ENCODE measurements around the gene FAM110C. TPM values are rescaled to one million over a fixed set of nuclear protein-coding genes. Genes with fewer than 3 reads are reported as not detected.

The FAM110C gene
- total and polyA plus RNA-seq, 2 donors (not counting 1 experiment from before 2014, with no cell fraction given) = not detected

- TF ChIP-seq EZH2 (IDR thresholded peaks at IDR 0.05; ENCODE audit: low read length, missing control alignments) = no peak
- no peak for TF ChIP-seq CTCF (conservative IDR thresholded peaks at IDR 0.05 in 1 of 2, IDR thresholded peaks at IDR 0.05 in 1 of 2; ENCODE audit: low read depth in 1 of 2, low read length in 2 of 2)
- H3K4me2 ChIP-seq (ENCODE audit: extremely low read depth, insufficient read depth, low read length) = no peak overlapping the region
- no peaks in the 10 kb centered on the region for H3K79me2 ChIP-seq (ENCODE audit: control insufficient read depth, insufficient read depth, low read length)
- H3K27ac ChIP-seq (ENCODE audit: insufficient read depth, low read length) = no peak overlapping the region
- H3K9me3 ChIP-seq (ENCODE audit: control insufficient read depth, insufficient read depth, low read depth, low read length) = no peaks in the 10 kb centered on the region
- no peaks in the 10 kb centered on the region for H3K4me1 ChIP-seq (ENCODE audit: control insufficient read depth, extremely low read depth, insufficient read depth, low read length)
- DNase-seq (ENCODE audit: low read depth in 2 of 2) = no peak
- H3K36me3 ChIP-seq (ENCODE audit: control insufficient read depth, insufficient read depth, low read length) = no peaks in the 10 kb centered on the region
- H3K4me3 ChIP-seq (replicated peaks in 1 of 4; ENCODE audit: control extremely low read depth in 1 of 4, insufficient read depth in 1 of 4, low read depth in 3 of 4, low read length in 4 of 4) = no peak overlapping the region
- no peak overlapping the region for H3K9ac ChIP-seq (ENCODE audit: insufficient read depth, low read length)
- H2AFZ ChIP-seq (ENCODE audit: low read length) = no peak overlapping the region
- no peaks in the 10 kb centered on the region for H4K20me1 ChIP-seq (ENCODE audit: control insufficient read depth, extremely low read depth, insufficient read depth, low read length)
- H3K27me3 ChIP-seq (ENCODE audit: control insufficient read depth, insufficient read depth, low read length) = no peaks in the 10 kb centered on the region
Observed at GRCh38 chr2:80971-81736, 34.8 kb upstream of the FAM110C start.

GRCh38 chr2:80378-80777 is 34.1 kb upstream of the FAM110C start:
- Histone ChIP-seq H3K36me3 (ENCODE audit: control insufficient read depth, insufficient read depth, low read length) (no peaks in the 10 kb centered on the region), H3K27me3 (ENCODE audit: control insufficient read depth, insufficient read depth, low read length) (no peaks in the 10 kb centered on the region), H3K4me2 (ENCODE audit: extremely low read depth, insufficient read depth, low read length) (no peak overlapping the region), H4K20me1 (ENCODE audit: control insufficient read depth, extremely low read depth, insufficient read depth, low read length) (no peaks in the 10 kb centered on the region), H3K79me2 (ENCODE audit: control insufficient read depth, insufficient read depth, low read length) (no peaks in the 10 kb centered on the region), H3K9me3 (ENCODE audit: control insufficient read depth, insufficient read depth, low read depth, low read length) (no peaks in the 10 kb centered on the region), H3K27ac (ENCODE audit: insufficient read depth, low read length) (no peak overlapping the region), H3K9ac (ENCODE audit: insufficient read depth, low read length) (no peak overlapping the region), H2AFZ (ENCODE audit: low read length) (no peak overlapping the region), H3K4me3 (replicated peaks in 1 of 4; ENCODE audit: control extremely low read depth in 1 of 4, insufficient read depth in 1 of 4, low read depth in 3 of 4, low read length in 4 of 4) (no peak overlapping the region), H3K4me1 (ENCODE audit: control insufficient read depth, extremely low read depth, insufficient read depth, low read length) (no peaks in the 10 kb centered on the region)
- TF ChIP-seq CTCF (conservative IDR thresholded peaks at IDR 0.05 in 1 of 2, IDR thresholded peaks at IDR 0.05 in 1 of 2; ENCODE audit: low read depth in 1 of 2, low read length in 2 of 2) (no peak), EZH2 (IDR thresholded peaks at IDR 0.05; ENCODE audit: low read length, missing control alignments) (no peak)
- DNase-seq (ENCODE audit: low read depth in 2 of 2) = no peak

GRCh38 chr2:71309-72035 is 25.2 kb upstream of the FAM110C start:
- H2AFZ ChIP-seq (ENCODE audit: low read length) = no peak overlapping the region
- no peak overlapping the region for H3K27ac ChIP-seq (ENCODE audit: insufficient read depth, low read length)
- H3K79me2 ChIP-seq (ENCODE audit: control insufficient read depth, insufficient read depth, low read length) = no peaks in the 10 kb centered on the region
- DNase-seq (ENCODE audit: low read depth in 2 of 2) = no peak
- TF ChIP-seq EZH2 (IDR thresholded peaks at IDR 0.05; ENCODE audit: low read length, missing control alignments) (no peak), CTCF (conservative IDR thresholded peaks at IDR 0.05 in 1 of 2, IDR thresholded peaks at IDR 0.05 in 1 of 2; ENCODE audit: low read depth in 1 of 2, low read length in 2 of 2) (no peak)
- H3K36me3 ChIP-seq (ENCODE audit: control insufficient read depth, insufficient read depth, low read length) = no peaks in the 10 kb centered on the region
- no peak overlapping the region for H3K4me3 ChIP-seq (replicated peaks in 1 of 4; ENCODE audit: control extremely low read depth in 1 of 4, insufficient read depth in 1 of 4, low read depth in 3 of 4, low read length in 4 of 4)
- H3K9me3 ChIP-seq (ENCODE audit: control insufficient read depth, insufficient read depth, low read depth, low read length) = no peaks in the 10 kb centered on the region
- no peak overlapping the region for H3K4me2 ChIP-seq (ENCODE audit: extremely low read depth, insufficient read depth, low read length)
- no peak overlapping the region for H3K9ac ChIP-seq (ENCODE audit: insufficient read depth, low read length)
- H3K27me3 ChIP-seq (ENCODE audit: control insufficient read depth, insufficient read depth, low read length) = no peaks in the 10 kb centered on the region
- H3K4me1 ChIP-seq (ENCODE audit: control insufficient read depth, extremely low read depth, insufficient read depth, low read length) = no peaks in the 10 kb centered on the region
- no peaks in the 10 kb centered on the region for H4K20me1 ChIP-seq (ENCODE audit: control insufficient read depth, extremely low read depth, insufficient read depth, low read length)
